ENCODE measurements around the gene RAB7A. TPM values are rescaled to one million over a fixed set of nuclear protein-coding genes. Genes with fewer than 3 reads are reported as not detected.

Gene RAB7A
- total RNA-seq, 4 donors from 2014 or later: 70.7 to 109 (median 92.3) TPM

DNA sequence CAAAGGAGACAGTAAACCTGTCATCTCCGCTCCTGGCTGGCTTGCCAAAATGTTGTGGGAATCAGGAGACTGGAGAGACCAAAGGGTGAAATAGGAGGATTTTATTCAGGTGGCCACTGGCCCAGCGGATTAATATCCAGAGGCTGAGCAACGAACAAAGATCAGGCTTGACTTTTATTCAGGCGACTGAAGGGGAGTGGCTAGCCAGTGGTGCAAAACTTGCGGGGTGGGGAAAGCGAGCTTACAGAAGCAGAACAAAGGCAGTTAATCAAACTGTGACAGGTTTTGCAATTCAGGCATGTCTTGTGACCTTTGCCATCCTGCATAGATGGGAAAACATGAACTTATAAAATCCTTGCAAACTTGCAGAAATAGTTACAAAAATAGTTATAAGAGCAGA is 133.6 kb downstream of the RAB7A start:
- TF ChIP-seq, protein P1, sequence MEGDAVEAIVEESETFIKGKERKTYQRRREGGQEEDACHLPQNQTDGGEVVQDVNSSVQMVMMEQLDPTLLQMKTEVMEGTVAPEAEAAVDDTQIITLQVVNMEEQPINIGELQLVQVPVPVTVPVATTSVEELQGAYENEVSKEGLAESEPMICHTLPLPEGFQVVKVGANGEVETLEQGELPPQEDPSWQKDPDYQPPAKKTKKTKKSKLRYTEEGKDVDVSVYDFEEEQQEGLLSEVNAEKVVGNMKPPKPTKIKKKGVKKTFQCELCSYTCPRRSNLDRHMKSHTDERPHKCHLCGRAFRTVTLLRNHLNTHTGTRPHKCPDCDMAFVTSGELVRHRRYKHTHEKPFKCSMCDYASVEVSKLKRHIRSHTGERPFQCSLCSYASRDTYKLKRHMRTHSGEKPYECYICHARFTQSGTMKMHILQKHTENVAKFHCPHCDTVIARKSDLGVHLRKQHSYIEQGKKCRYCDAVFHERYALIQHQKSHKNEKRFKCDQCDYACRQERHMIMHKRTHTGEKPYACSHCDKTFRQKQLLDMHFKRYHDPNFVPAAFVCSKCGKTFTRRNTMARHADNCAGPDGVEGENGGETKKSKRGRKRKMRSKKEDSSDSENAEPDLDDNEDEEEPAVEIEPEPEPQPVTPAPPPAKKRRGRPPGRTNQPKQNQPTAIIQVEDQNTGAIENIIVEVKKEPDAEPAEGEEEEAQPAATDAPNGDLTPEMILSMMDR (IDR thresholded peaks at IDR 0.05): no peak
- TF ChIP-seq POLR2A (IDR thresholded peaks at IDR 0.05): no peak
- no peak overlapping the region for H3K27ac ChIP-seq
- peaks cover 0 to 7% (median 0%) of the 10 kb centered on the region in 3 donors for H3K4me1 ChIP-seq
- no peak for DNase-seq
- no peaks in the 10 kb centered on the region for H3K27me3 ChIP-seq
- no peaks in the 10 kb centered on the region for H3K36me3 ChIP-seq
- H3K9me3 ChIP-seq: peaks cover 0 to 53% (median 35%) of the 10 kb centered on the region in 3 donors
- H3K4me3 ChIP-seq: no peak overlapping the region
- WGBS, 2 donors: 58 to 73% methylated on average over 5 of the region's 6 CpGs
- intact Hi-C loops (cut with DNase I): no loop called here

DNA sequence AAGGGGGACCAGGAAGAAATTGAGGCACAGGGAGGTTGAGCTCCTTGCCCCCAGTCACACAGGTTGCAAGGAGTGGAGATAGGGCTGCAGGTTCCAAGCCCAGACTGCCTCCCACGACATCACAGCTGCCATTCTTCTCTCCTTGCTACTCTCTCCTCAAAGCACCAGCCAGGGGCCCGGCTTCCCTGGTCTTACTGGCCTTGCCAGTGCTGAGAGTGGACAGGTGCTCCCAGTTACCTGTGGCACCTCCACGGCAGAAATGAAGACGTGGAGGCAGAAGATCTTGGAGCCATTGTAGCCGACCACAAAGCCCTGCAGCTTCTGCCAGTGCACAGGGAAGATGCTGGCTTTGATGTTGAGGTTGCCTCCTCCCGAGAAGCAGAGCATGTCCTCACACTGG is 135.5 kb downstream of the RAB7A start:
- Histone ChIP-seq H3K4me3 (no peak overlapping the region), H3K27me3 (no peaks in the 10 kb centered on the region), H3K9me3 (peaks cover 0 to 38% (median 30%) of the 10 kb centered on the region in 3 donors), H3K36me3 (no peaks in the 10 kb centered on the region), H3K27ac (no peak overlapping the region), H3K4me1 (peaks cover 0 to 13% (median 4%) of the 10 kb centered on the region in 3 donors)
- no peak for TF ChIP-seq POLR2A (IDR thresholded peaks at IDR 0.05)
- TF ChIP-seq, protein P1 (IDR thresholded peaks at IDR 0.05): no peak
- 88 to 92% methylated on average over 4 of the region's 6 CpGs for WGBS, 2 donors
- intact Hi-C loops (cut with DNase I): no loop called here
- no peak for DNase-seq

DNA sequence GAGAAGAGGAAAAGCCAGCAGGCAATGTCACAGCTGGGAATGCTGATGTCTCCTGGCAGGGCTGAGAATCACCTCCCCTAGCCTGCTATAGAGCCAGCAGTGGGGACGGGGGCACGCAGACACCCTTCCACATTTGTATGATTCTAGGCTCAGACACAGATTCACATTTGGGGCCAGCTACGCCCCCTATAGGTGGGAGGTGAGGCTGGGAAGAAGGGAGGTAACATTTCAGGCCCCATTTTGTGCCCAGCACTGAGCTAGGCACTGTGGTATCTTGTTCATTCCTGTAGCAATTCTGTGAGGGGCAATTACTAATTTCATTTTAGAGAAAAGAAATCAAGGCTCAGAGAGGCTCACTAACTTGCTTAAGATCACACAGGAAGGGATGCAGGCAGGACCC is 137.6 kb downstream of the RAB7A start:
- Histone ChIP-seq H3K4me3 (no peak overlapping the region), H3K9me3 (peaks cover 0 to 28% (median 24%) of the 10 kb centered on the region in 3 donors), H3K36me3 (no peaks in the 10 kb centered on the region), H3K27ac (no peak overlapping the region), H3K27me3 (no peaks in the 10 kb centered on the region), H3K4me1 (peaks cover 0 to 13% (median 4%) of the 10 kb centered on the region in 3 donors)
- intact Hi-C loops (cut with DNase I): no loop called here
- no peak for DNase-seq
- 78 to 87% methylated on average over 2 to 3 of the region's 3 CpGs for WGBS, 2 donors
- TF ChIP-seq, protein P1 (IDR thresholded peaks at IDR 0.05): peak in 1 of 6 experiments; percentile 7
- no peak for TF ChIP-seq POLR2A (IDR thresholded peaks at IDR 0.05)

Small RNAs within 50 kb of the gene (small RNA-seq; reads per million reads assigned to genes)
- gene RF00399: 0 reads per million in 4 donors

Other genes with a start within 250 kb of the RAB7A start
- gene GATA2, start 233.0 kb upstream of the RAB7A start, total RNA-seq: 10 to 100 TPM in 1 of 4 donors, 1 to 10 TPM in 3; 1.6 to 12.8 (median 1.9) TPM
- gene RPN1, start 75.4 kb upstream of the RAB7A start, total RNA-seq: 100 to 1,000 TPM; 126 to 228 (median 182) TPM
- gene ACAD9, start 153.4 kb downstream of the RAB7A start, total RNA-seq: 10 to 100 TPM; 41.3 to 52.7 (median 43.1) TPM